Measurements from ENCODE around the gene FGA. TPM values are rescaled to one million over a fixed set of nuclear protein-coding genes. Genes with fewer than 3 reads are reported as not detected.

FGA gene
- total and polyA plus RNA-seq, 12 donors: 0.01 to 0.37 TPM; not detected in 10

GRCh38 chr4:154583677-154584076 is 6.9 kb downstream of the FGA start:
- H3K27me3 ChIP-seq: peaks cover 0 to 16% (median 0%) of the 10 kb centered on the region in 7 donors
- no peak overlapping the region for H3K27ac ChIP-seq
- DNase-seq (no peak), ATAC-seq (no peak)
- H3K4me1 ChIP-seq: no peaks in the 10 kb centered on the region
- no peaks in the 10 kb centered on the region for H3K36me3 ChIP-seq
- no peak for TF ChIP-seq CTCF (IDR thresholded peaks at IDR 0.05)
- H3K9me3 ChIP-seq: no peaks in the 10 kb centered on the region
- no peak overlapping the region for H3K4me3 ChIP-seq
- intact Hi-C loops (cut with DNase I): no loop called here

GRCh38 chr4:154583230-154583629 is 7.3 kb downstream of the FGA start:
- no peak overlapping the region for H3K27ac ChIP-seq
- H3K4me3 ChIP-seq: no peak overlapping the region
- intact Hi-C loops (cut with DNase I): no loop called here
- WGBS, 2 donors: 86% methylated on average over 3 of the region's 3 CpGs
- no peak for DNase-seq
- ATAC-seq: no peak
- no peaks in the 10 kb centered on the region for H3K4me1 ChIP-seq
- H3K27me3 ChIP-seq: peaks cover 0 to 18% (median 0%) of the 10 kb centered on the region in 7 donors
- no peaks in the 10 kb centered on the region for H3K36me3 ChIP-seq
- no peak for TF ChIP-seq CTCF (IDR thresholded peaks at IDR 0.05)
- H3K9me3 ChIP-seq: no peaks in the 10 kb centered on the region

- H3K4me1 ChIP-seq: no peaks in the 10 kb centered on the region
- intact Hi-C loops (cut with DNase I): no loop called here
- no peaks in the 10 kb centered on the region for H3K9me3 ChIP-seq
- ATAC-seq (no peak), DNase-seq (no peak)
- H3K36me3 ChIP-seq: no peaks in the 10 kb centered on the region
- no peak overlapping the region for H3K4me3 ChIP-seq
- H3K27ac ChIP-seq: no peak overlapping the region
- H3K27me3 ChIP-seq: peaks cover 0 to 18% (median 3%) of the 10 kb centered on the region in 7 donors
- 55 to 74% methylated on average over 2 of the region's 2 CpGs for WGBS, 2 donors
- TF ChIP-seq CTCF (IDR thresholded peaks at IDR 0.05): no peak
These were observed 7.8 kb downstream of the FGA start for GRCh38 chr4:154582723-154583122.

GRCh38 chr4:154579927-154580326 is 10.6 kb downstream of the FGA start:
- Histone ChIP-seq H3K9me3 (no peaks in the 10 kb centered on the region), H3K36me3 (no peaks in the 10 kb centered on the region), H3K4me1 (no peaks in the 10 kb centered on the region), H3K4me3 (no peak overlapping the region), H3K27me3 (peaks cover 0 to 29% (median 10%) of the 10 kb centered on the region in 7 donors), H3K27ac (no peak overlapping the region)
- DNase-seq (no peak), ATAC-seq (no peak)
- no peak for TF ChIP-seq CTCF (IDR thresholded peaks at IDR 0.05)
- intact Hi-C loops (cut with DNase I): no loop called here

- no peak for TF ChIP-seq CTCF (IDR thresholded peaks at IDR 0.05)
- H3K4me3 ChIP-seq: no peak overlapping the region
- H3K9me3 ChIP-seq: no peaks in the 10 kb centered on the region
- intact Hi-C loops (cut with DNase I): no loop called here
- H3K27me3 ChIP-seq: peaks cover 0 to 29% (median 10%) of the 10 kb centered on the region in 7 donors
- DNase-seq (no peak), ATAC-seq (no peak)
- H3K36me3 ChIP-seq: no peaks in the 10 kb centered on the region
- 70 to 77% methylated on average over 1 of the region's 1 CpG for WGBS, 2 donors
- H3K4me1 ChIP-seq: no peaks in the 10 kb centered on the region
- no peak overlapping the region for H3K27ac ChIP-seq
These were observed 11.6 kb downstream of the FGA start for GRCh38 chr4:154578919-154579318.

All from heart right ventricle (tissue), 16 donors.